Lung (tissue), 12 donors: ENCODE data around the gene CALML6. TPM values are rescaled to one million over a fixed set of nuclear protein-coding genes. Genes with fewer than 3 reads are reported as not detected.
A peak's percentile ranks its signal among the peaks of the same experiment; 100 is the strongest.

ENCODE experiments used
- ATAC-seq: fragments of 200-7000 bp; cut with Tn5 transposase; one replicate; pipeline ENCODE4 v1.9.1; 2020; ENCODE audit warnings: moderate number of reproducible peaks; ENCODE audit not compliant: insufficient read depth, low FRiP score
- DNase-seq, 3 donors: peaks; one replicate each; pipeline ENCODE4 v3.0.0-alpha.2; 2013 to 2017
- H3K27ac ChIP-seq, 2 donors: one replicate each; pipeline ENCODE4 v1.5.1; 2013; ENCODE audit warnings: mild to moderate bottlenecking in 2 of 2, moderate library complexity in 2 of 2, control low read depth in 1 of 2, inconsistent platforms in 1 of 2, low read depth in 1 of 2, low read length in 1 of 2
- H3K27me3 ChIP-seq, 3 donors: one replicate each; pipeline ENCODE4 v1.5.1; 2013; ENCODE audit warnings: low read length in 2 of 3; ENCODE audit not compliant: control insufficient read depth in 3 of 3, insufficient read depth in 3 of 3
- H3K36me3 ChIP-seq, 4 donors: one replicate each; pipeline ENCODE4 v1.5.1; 2013; ENCODE audit warnings: low read length in 4 of 4, mild to moderate bottlenecking in 1 of 4, moderate library complexity in 1 of 4; ENCODE audit not compliant: control insufficient read depth in 4 of 4, insufficient read depth in 4 of 4
- H3K4me1 ChIP-seq, 5 donors: one replicate each; pipeline ENCODE4 v1.5.1; 2013; ENCODE audit warnings: low read length in 5 of 5, mild to moderate bottlenecking in 2 of 5, moderate library complexity in 1 of 5; ENCODE audit not compliant: control insufficient read depth in 5 of 5, insufficient read depth in 5 of 5
- H3K4me3 ChIP-seq: one replicate; pipeline ENCODE4 v1.5.1; 2013; ENCODE audit warnings: mild to moderate bottlenecking, control low read depth, moderate library complexity
- H3K9ac ChIP-seq, 2 donors: one replicate each; pipeline ENCODE4 v1.5.1; 2013; ENCODE audit warnings: low read length in 2 of 2, control low read depth in 1 of 2; ENCODE audit not compliant: insufficient read depth in 1 of 2
- H3K9me3 ChIP-seq, 4 donors: one replicate each; pipeline ENCODE4 v1.5.1; 2013; ENCODE audit warnings: low read length in 3 of 4, mild to moderate bottlenecking in 1 of 4, moderate library complexity in 1 of 4; ENCODE audit not compliant: control insufficient read depth in 4 of 4, insufficient read depth in 3 of 4
- CTCF ChIP-seq: IDR thresholded peaks from 2 replicates; pipeline ENCODE4 v1.5.1; 2012; ENCODE audit warnings: mild to moderate bottlenecking; ENCODE audit errors: control extremely low read depth, extremely low read depth
- WGBS, 2 donors: extraction: QIAGEN DNeasy Blood & Tissue Kit; methylation state at CpG; one replicate each; pipeline ENCODE4 v1.1.7; 2013; 5-methylcytosine and 5-hydroxymethylcytosine counted together
- polyA plus RNA-seq, 2 donors: library from polyadenylated mRNA; stranded (reverse); fragments of 200-250 nt; gene quantifications; one replicate each; pipeline ENCODE4 v1.2.1, GENCODE V29; 2013
- total RNA-seq, 2 donors: library from RNA; depleted of rRNA in 1 of 2; stranded (reverse); fragments of >200 nt in 1 of 2; gene quantifications; one replicate each; pipeline ENCODE4 v1.2.1, GENCODE V29; 2014 to 2021
- donor health status: control.
- donor health status: control.
- donor health status: Bipolar disorder and iron deficiency.
- donor health status: healthy.
- donor health status: DM: yes; HTN: yes; CAD: no.

The CALML6 gene
- total and polyA plus RNA-seq, 4 donors, result 0.11 to 0.55 (median 0.34) TPM

GRCh38 chr1:1938613-1939295 lies 23.7 kb downstream of the CALML6 start:
- peaks cover 0 to 2% (median 0%) of the 10 kb centered on the region in 5 donors for H3K4me1 ChIP-seq
- H3K9ac ChIP-seq, result no peak overlapping the region
- no peak overlapping the region for H3K4me3 ChIP-seq
- DNase-seq (peak in 1 of 3 donors; percentile 11), ATAC-seq (no peak)
- 85 to 91% methylated on average over 24 of the region's 24 CpGs for WGBS, 2 donors
- no peaks in the 10 kb centered on the region for H3K36me3 ChIP-seq
- no peaks in the 10 kb centered on the region for H3K9me3 ChIP-seq
- TF ChIP-seq CTCF, result no peak
- no peak overlapping the region for H3K27ac ChIP-seq
- H3K27me3 ChIP-seq, result no peaks in the 10 kb centered on the region

GRCh38 chr1:1939296-1940122 lies 24.4 kb downstream of the CALML6 start:
- 89 to 92% methylated on average over 28 of the region's 28 CpGs for WGBS, 2 donors
- TF ChIP-seq CTCF, result no peak
- DNase-seq (peak in 1 of 3 donors; percentile 7), ATAC-seq (no peak)
- Histone ChIP-seq H3K36me3 (no peaks in the 10 kb centered on the region), H3K27ac (no peak overlapping the region), H3K27me3 (no peaks in the 10 kb centered on the region), H3K9me3 (no peaks in the 10 kb centered on the region), H3K4me1 (peaks cover 0 to 6% (median 0%) of the 10 kb centered on the region in 5 donors), H3K9ac (no peak overlapping the region), H3K4me3 (no peak overlapping the region)

GRCh38 chr1:1940123-1940425 lies 25.0 kb downstream of the CALML6 start:
- no peak for TF ChIP-seq CTCF
- Histone ChIP-seq H3K9ac (no peak overlapping the region), H3K9me3 (no peaks in the 10 kb centered on the region), H3K4me3 (no peak overlapping the region), H3K27me3 (no peaks in the 10 kb centered on the region), H3K4me1 (peaks cover 0 to 6% (median 0%) of the 10 kb centered on the region in 5 donors), H3K36me3 (no peaks in the 10 kb centered on the region), H3K27ac (no peak overlapping the region)
- ATAC-seq (no peak), DNase-seq (peak in 1 of 3 donors; percentile 7)
- 83 to 89% methylated on average over 12 of the region's 12 CpGs for WGBS, 2 donors
